ENCODE measurements around the gene DCUN1D3.

- TF ChIP-seq, protein P1, sequence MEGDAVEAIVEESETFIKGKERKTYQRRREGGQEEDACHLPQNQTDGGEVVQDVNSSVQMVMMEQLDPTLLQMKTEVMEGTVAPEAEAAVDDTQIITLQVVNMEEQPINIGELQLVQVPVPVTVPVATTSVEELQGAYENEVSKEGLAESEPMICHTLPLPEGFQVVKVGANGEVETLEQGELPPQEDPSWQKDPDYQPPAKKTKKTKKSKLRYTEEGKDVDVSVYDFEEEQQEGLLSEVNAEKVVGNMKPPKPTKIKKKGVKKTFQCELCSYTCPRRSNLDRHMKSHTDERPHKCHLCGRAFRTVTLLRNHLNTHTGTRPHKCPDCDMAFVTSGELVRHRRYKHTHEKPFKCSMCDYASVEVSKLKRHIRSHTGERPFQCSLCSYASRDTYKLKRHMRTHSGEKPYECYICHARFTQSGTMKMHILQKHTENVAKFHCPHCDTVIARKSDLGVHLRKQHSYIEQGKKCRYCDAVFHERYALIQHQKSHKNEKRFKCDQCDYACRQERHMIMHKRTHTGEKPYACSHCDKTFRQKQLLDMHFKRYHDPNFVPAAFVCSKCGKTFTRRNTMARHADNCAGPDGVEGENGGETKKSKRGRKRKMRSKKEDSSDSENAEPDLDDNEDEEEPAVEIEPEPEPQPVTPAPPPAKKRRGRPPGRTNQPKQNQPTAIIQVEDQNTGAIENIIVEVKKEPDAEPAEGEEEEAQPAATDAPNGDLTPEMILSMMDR (conservative IDR thresholded peaks at IDR 0.05; ENCODE audit: low read depth, low read length): no peak
- no peak for TF ChIP-seq EZH2phosphoT487 (IDR thresholded peaks at IDR 0.05; ENCODE audit: borderline replicate concordance, low read length)
Measured at GRCh38 chr16:20948444-20948843, 48.3 kb upstream of the DCUN1D3 start.

Measured in PC-3 (cell line).